ENCODE results near the gene RUVBL2. TPM values are rescaled to one million over a fixed set of nuclear protein-coding genes. Genes with fewer than 3 reads are reported as not detected.

RUVBL2 gene
- total RNA-seq, 3 donors from 2014 or later, result 208 to 257 (median 230) TPM

GRCh38 chr19:48968179-48968661 is 25.5 kb upstream of the RUVBL2 start:
- ATAC-seq (no peak), DNase-seq (no peak)
- Mint-ChIP-seq H3K36me3 (ENCODE audit: insufficient read depth) (peaks cover 14% of the 10 kb centered on the region), H3K9me3 (no peaks in the 10 kb centered on the region), H3K4me1 (ENCODE audit: low read depth) (peaks cover 45% of the 10 kb centered on the region), H3K4me3 (no peak overlapping the region), H3K27me3 (ENCODE audit: low read depth) (no peaks in the 10 kb centered on the region)

DNA sequence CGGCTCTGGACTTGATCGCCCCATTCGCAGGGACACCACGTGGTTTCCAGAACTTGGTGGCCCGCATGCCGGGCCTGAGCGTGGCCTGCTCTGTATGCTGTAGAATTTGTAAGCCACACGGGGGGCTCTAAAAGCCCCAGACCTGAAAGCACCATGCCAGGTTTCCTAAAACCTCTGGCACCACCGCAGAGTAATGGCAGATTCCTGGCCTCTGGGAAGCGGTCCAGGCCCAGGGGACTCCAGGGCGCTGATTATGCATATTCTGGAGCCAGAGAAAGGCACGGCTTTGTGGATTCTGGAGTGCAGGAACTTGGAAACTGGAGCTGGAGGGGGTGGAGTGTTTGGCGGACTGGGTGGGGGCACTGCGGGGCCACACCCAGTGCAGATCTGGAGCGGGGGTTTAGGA is 24.9 kb upstream of the RUVBL2 start:
- peaks cover 39% of the 10 kb centered on the region for H3K4me1 Mint-ChIP-seq (ENCODE audit: low read depth)
- no peak for ATAC-seq
- H3K9me3 Mint-ChIP-seq, result no peaks in the 10 kb centered on the region
- H3K36me3 Mint-ChIP-seq (ENCODE audit: insufficient read depth), result peaks cover 14% of the 10 kb centered on the region
- DNase-seq, result no peak
- no peaks in the 10 kb centered on the region for H3K27me3 Mint-ChIP-seq (ENCODE audit: low read depth)
- no peak overlapping the region for H3K4me3 Mint-ChIP-seq

DNA sequence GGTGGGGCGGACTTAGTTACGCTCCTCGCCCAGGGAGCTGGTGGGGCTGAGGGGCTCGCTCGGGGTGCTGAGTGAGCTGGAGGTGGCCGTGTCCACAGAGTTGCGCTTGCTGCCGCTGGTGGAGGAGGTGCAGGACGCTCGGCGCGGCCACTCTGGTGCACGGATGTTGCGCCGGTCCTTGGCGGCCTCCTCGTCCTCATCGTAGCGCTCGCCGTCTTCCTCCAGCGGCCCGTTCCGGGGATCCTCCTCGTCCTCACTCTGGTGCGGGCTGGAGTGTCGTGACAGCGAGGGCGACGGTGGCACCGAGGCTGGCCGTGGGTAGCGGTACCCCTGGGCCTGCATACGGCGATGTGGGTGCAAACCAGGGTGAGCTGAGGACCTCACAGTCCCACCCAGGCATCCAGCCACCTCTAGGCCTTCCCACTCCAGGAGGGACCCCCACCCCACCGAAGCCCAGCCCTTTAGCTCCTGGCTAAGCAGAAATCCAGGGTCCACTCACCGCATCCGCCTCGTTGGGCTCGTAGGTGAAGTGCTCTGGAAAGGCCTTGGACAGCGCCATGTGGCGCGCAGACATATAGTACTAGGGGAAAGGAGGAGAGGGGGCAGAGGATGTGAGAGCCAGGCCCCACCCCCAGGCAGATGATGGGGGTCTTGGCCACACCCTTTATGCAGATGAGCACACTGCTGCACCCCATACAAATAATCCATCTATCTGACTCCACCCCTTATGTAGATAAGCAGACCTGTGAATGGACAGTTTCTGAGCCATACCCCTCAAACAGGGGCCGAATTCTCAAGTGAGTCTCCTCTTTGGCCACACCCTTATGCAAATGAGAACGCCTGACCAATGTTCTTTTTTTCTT is 24.2 kb upstream of the RUVBL2 start:
- no peaks in the 10 kb centered on the region for H3K9me3 Mint-ChIP-seq
- DNase-seq, result no peak
- peaks cover 32% of the 10 kb centered on the region for H3K4me1 Mint-ChIP-seq (ENCODE audit: low read depth)
- H3K4me3 Mint-ChIP-seq, result no peak overlapping the region
- no peaks in the 10 kb centered on the region for H3K27me3 Mint-ChIP-seq (ENCODE audit: low read depth)
- no peak for ATAC-seq
- peaks cover 14% of the 10 kb centered on the region for H3K36me3 Mint-ChIP-seq (ENCODE audit: insufficient read depth)

- Mint-ChIP-seq H3K27me3 (ENCODE audit: low read depth) (no peaks in the 10 kb centered on the region), H3K9me3 (no peaks in the 10 kb centered on the region), H3K36me3 (ENCODE audit: insufficient read depth) (peaks cover 14% of the 10 kb centered on the region), H3K4me1 (ENCODE audit: low read depth) (peaks cover 29% of the 10 kb centered on the region), H3K4me3 (no peak overlapping the region)
- no peak for ATAC-seq
- no peak for DNase-seq
Measured at GRCh38 chr19:48970139-48970766, 23.4 kb upstream of the RUVBL2 start.

GRCh38 chr19:48970923-48971395 is 22.7 kb upstream of the RUVBL2 start:
- Mint-ChIP-seq H3K27me3 (ENCODE audit: low read depth) (no peaks in the 10 kb centered on the region), H3K36me3 (ENCODE audit: insufficient read depth) (peaks cover 10% of the 10 kb centered on the region), H3K4me1 (ENCODE audit: low read depth) (peaks cover 22% of the 10 kb centered on the region), H3K9me3 (no peaks in the 10 kb centered on the region), H3K4me3 (peak overlapping the region; percentile 29)
- peak; percentile 85 for DNase-seq
- ATAC-seq, result peak; percentile 82 to 83

GRCh38 chr19:48975947-48976847 is 17.5 kb upstream of the RUVBL2 start:
- Mint-ChIP-seq H3K36me3 (ENCODE audit: insufficient read depth) (peaks cover 11% of the 10 kb centered on the region), H3K9me3 (no peaks in the 10 kb centered on the region), H3K4me3 (no peak overlapping the region), H3K27me3 (ENCODE audit: low read depth) (no peaks in the 10 kb centered on the region), H3K4me1 (ENCODE audit: low read depth) (no peaks in the 10 kb centered on the region)
- ATAC-seq, result peak; percentile 87 to 90
- no peak for DNase-seq

GRCh38 chr19:48977061-48977460 is 16.6 kb upstream of the RUVBL2 start:
- H3K36me3 Mint-ChIP-seq (ENCODE audit: insufficient read depth), result peaks cover 12% of the 10 kb centered on the region
- H3K4me1 Mint-ChIP-seq (ENCODE audit: low read depth), result no peaks in the 10 kb centered on the region
- H3K4me3 Mint-ChIP-seq, result no peak overlapping the region
- H3K9me3 Mint-ChIP-seq, result no peaks in the 10 kb centered on the region
- H3K27me3 Mint-ChIP-seq (ENCODE audit: low read depth), result no peaks in the 10 kb centered on the region
- DNase-seq, result no peak
- no peak for ATAC-seq

GRCh38 chr19:48982280-48982679 is 11.4 kb upstream of the RUVBL2 start:
- no peak overlapping the region for H3K4me3 Mint-ChIP-seq
- H3K4me1 Mint-ChIP-seq (ENCODE audit: low read depth), result peaks cover under 1% of the 10 kb centered on the region
- DNase-seq, result no peak
- H3K9me3 Mint-ChIP-seq, result no peaks in the 10 kb centered on the region
- peaks cover 13% of the 10 kb centered on the region for H3K36me3 Mint-ChIP-seq (ENCODE audit: insufficient read depth)
- H3K27me3 Mint-ChIP-seq (ENCODE audit: low read depth), result no peaks in the 10 kb centered on the region
- no peak for ATAC-seq

DNA sequence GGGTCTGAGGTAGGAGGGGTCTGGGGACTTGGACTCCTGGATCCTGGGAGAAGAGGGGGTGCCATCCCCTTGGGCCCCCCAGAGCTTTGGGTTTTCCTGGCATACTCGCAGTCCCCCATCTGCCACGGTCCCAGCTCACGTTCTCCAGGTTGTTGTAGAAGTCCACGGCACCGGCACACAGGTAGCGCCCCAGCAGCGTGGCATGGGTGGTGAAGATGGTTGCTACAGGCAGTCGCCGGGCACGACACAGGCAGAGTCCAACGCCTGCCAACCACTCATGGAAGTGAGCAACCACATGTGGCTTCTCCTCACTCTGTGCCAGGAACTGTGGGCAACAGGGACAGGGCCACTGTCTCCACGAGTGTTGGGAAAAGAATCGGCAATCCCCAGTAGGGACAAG is 8.0 kb upstream of the RUVBL2 start:
- no peak overlapping the region for H3K4me3 Mint-ChIP-seq
- H3K9me3 Mint-ChIP-seq, result no peaks in the 10 kb centered on the region
- H3K36me3 Mint-ChIP-seq (ENCODE audit: insufficient read depth), result peaks cover 17% of the 10 kb centered on the region
- DNase-seq (no peak), ATAC-seq (no peak)
- H3K4me1 Mint-ChIP-seq (ENCODE audit: low read depth), result peaks cover 12% of the 10 kb centered on the region
- H3K27me3 Mint-ChIP-seq (ENCODE audit: low read depth), result no peaks in the 10 kb centered on the region

DNA sequence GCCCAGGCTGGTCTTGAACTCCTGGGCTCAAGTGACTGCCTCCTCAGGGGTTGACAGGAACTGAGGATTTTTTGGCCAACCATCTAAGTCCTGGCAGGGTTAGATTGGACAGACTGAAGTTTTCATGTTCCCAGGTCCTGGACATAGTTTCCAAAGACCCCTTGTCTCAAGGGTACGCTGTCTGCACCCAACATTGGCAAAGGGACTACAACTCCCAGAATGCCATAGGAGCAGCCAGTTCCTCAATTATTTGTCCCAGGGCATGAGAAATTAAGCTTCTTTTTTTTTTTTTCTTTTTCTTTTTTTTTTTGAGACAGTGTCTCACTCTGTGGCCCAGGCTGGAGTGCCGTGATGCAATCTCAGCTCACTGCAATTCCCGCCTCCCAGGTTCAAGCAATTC is 7.5 kb upstream of the RUVBL2 start:
- Mint-ChIP-seq H3K36me3 (ENCODE audit: insufficient read depth) (peaks cover 19% of the 10 kb centered on the region), H3K9me3 (no peaks in the 10 kb centered on the region), H3K4me3 (no peak overlapping the region), H3K27me3 (ENCODE audit: low read depth) (no peaks in the 10 kb centered on the region), H3K4me1 (ENCODE audit: low read depth) (peaks cover 17% of the 10 kb centered on the region)
- DNase-seq (no peak), ATAC-seq (no peak)

DNA sequence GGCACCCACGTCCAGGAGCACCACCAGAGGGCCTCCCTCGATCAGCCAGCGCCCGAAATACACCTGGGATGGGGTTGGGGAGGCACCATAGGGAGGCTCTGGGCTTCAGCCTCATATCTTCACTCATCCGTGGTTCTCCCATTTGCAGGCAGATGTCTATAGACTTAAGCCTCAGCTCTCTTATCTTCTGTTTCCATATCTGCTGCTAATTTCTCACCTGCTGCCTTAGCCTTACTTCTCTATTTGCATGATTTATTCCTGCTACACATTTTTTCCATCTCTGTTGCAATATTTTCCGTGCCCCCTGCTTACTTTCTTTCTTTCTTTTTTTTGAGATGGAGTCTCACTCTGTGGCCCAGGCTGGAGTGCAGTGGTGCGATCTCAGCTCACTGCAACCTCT is 6.4 kb upstream of the RUVBL2 start:
- no peak for DNase-seq
- H3K27me3 Mint-ChIP-seq (ENCODE audit: low read depth), result no peaks in the 10 kb centered on the region
- ATAC-seq, result no peak

DNA sequence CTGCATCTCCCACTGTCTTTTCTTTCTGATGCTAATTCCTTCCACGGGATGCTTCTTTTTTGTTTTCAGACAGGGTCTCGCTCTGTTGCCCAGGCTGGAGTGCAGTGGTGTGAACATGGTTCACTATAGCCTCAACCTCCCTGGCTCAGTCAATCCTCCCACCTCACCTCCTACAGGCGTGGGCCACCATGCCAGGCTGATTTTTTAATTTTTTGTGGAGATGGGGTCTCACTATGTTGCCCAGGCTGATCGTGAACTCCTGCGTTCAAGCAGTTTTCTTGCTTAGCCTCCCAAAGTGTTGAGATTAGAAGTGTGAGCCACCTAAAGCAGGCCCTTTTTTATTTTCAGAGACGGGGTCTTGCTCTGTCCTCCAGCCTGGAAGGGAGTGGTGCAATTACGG is 5.4 kb upstream of the RUVBL2 start:
- ATAC-seq (no peak), DNase-seq (no peak)
- Mint-ChIP-seq H3K4me1 (ENCODE audit: low read depth) (peaks cover 26% of the 10 kb centered on the region), H3K27me3 (ENCODE audit: low read depth) (no peaks in the 10 kb centered on the region), H3K4me3 (no peak overlapping the region), H3K9me3 (no peaks in the 10 kb centered on the region), H3K36me3 (ENCODE audit: insufficient read depth) (peaks cover 15% of the 10 kb centered on the region)

More for the DNA sequence above, 6.4 kb upstream of the RUVBL2 start:
- H3K4me3 Mint-ChIP-seq, result no peak overlapping the region
- H3K4me1 Mint-ChIP-seq (ENCODE audit: low read depth), result peaks cover 23% of the 10 kb centered on the region
- no peaks in the 10 kb centered on the region for H3K9me3 Mint-ChIP-seq
- peaks cover 17% of the 10 kb centered on the region for H3K36me3 Mint-ChIP-seq (ENCODE audit: insufficient read depth)

GRCh38 chr19:48988860-48989259 is 4.8 kb upstream of the RUVBL2 start:
- ATAC-seq, result no peak
- DNase-seq, result no peak
- peaks cover 28% of the 10 kb centered on the region for H3K4me1 Mint-ChIP-seq (ENCODE audit: low read depth)
- H3K4me3 Mint-ChIP-seq, result no peak overlapping the region
- no peaks in the 10 kb centered on the region for H3K27me3 Mint-ChIP-seq (ENCODE audit: low read depth)
- peaks cover 13% of the 10 kb centered on the region for H3K36me3 Mint-ChIP-seq (ENCODE audit: insufficient read depth)
- no peaks in the 10 kb centered on the region for H3K9me3 Mint-ChIP-seq

DNA sequence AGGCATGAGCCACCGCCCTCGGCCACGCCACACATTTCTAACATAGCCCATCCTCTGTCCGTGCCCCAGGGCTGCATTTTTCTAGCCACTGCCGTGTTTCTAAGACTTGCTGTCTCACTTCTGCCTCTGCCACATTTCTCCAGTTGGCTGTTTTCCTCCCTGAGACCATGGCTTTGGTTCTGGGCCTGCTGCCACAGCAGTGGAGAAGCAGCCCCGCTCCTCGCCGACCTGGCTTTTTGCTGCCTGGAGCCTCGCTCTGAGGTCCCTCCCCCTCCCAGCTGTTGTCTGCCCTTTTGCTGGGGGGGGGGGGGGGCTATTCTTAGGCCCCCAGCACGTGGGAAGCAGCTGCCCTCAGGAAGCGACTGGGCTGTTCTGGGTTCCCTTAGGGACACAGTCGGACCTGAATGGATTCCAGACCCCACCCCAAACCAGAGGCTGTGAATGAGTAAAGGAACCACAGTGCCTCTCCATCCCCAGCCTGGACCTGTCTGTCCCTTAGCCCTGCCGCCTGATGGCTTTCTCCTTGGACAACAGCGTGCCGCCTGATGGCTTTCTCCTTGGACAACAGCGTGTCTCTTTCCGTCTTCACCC is 3.9 kb upstream of the RUVBL2 start:
- DNase-seq (no peak), ATAC-seq (no peak)
- Mint-ChIP-seq H3K9me3 (no peaks in the 10 kb centered on the region), H3K4me3 (no peak overlapping the region), H3K4me1 (ENCODE audit: low read depth) (peaks cover 34% of the 10 kb centered on the region), H3K36me3 (ENCODE audit: insufficient read depth) (peaks cover 15% of the 10 kb centered on the region), H3K27me3 (ENCODE audit: low read depth) (no peaks in the 10 kb centered on the region)

Measured in activated T-cell treated with anti-CD3 and anti-CD28 coated beads, Interleukin-2, amount 50 U/mL, for 4 hours (primary cell).